Ovary (tissue), 9 donors: Measurements from ENCODE around the gene RCL1. TPM values are rescaled to one million over a fixed set of nuclear protein-coding genes. Genes with fewer than 3 reads are reported as not detected.

Experiments
- DNase-seq, 5 donors: peaks; one replicate each; pipeline ENCODE4 v3.0.0-alpha.2; 2019 to 2020
- H3K27ac ChIP-seq, 2 donors: fragments of 200-600 bp; one replicate each; pipeline versions ENCODE4 v1.5.1 to v1.8.0; 2019 to 2022
- H3K27me3 ChIP-seq: fragments of 200-600 bp; one replicate; pipeline ENCODE4 v1.8.0; 2022
- H3K36me3 ChIP-seq: fragments of 200-600 bp; sonication (generic); one replicate; pipeline ENCODE4 v1.5.1; 2019
- H3K4me1 ChIP-seq: one replicate; pipeline ENCODE4 v1.8.1; 2013; ENCODE audit warnings: mild to moderate bottlenecking, moderate library complexity; ENCODE audit not compliant: insufficient read depth
- H3K4me3 ChIP-seq: fragments of 200-600 bp; sonication (generic); one replicate; pipeline ENCODE4 v1.5.1; 2017
- H3K9me3 ChIP-seq, 2 donors: fragments of 200-600 bp in 1 of 2; sonication (generic) in 1 of 2; one replicate each; pipeline versions ENCODE4 v1.5.1 to v1.8.1; 2013 to 2019; ENCODE audit warnings: mild to moderate bottlenecking in 1 of 2, moderate library complexity in 1 of 2
- EP300 ChIP-seq: sonication (generic); formaldehyde crosslinking; IDR thresholded peaks from one replicate; pipeline ENCODE4 v1.6.1; 2017; ENCODE audit warnings: antibody characterized with exemption
- POLR2A ChIP-seq: fragments of 450-650 bp; IDR thresholded peaks from one replicate; pipeline ENCODE4 v1.6.1; 2017; ENCODE audit warnings: antibody characterized with exemption, mild to moderate bottlenecking, moderate library complexity
- WGBS, 3 donors: extraction: QIAGEN DNeasy Blood & Tissue Kit in 1 of 3; methylation state at CpG; one replicate each; pipeline versions ENCODE4 v1.1.5 to v1.1.7; 2013 to 2017; 5-methylcytosine and 5-hydroxymethylcytosine counted together
- intact Hi-C, 4 donors: fragments of 100-400 bp; cut with DNase I; formaldehyde crosslinking; loops; one replicate each; pipeline versions ENCODE4 v1.11.0 to v1.15.1; 2022 to 2023
- polyA plus RNA-seq, 2 donors: library from polyadenylated mRNA; stranded (reverse); fragments of 200-250 nt in 1 of 2; fragments of 350-450 nt in 1 of 2; fragmentation: Illumina TruSeq in 1 of 2; extraction: RNeasy Lipid Tissue Mini Kit (QIAGEN cat#74804) in 1 of 2; gene quantifications; one replicate each; pipeline ENCODE4 v1.2.3, GENCODE V29; 2013 to 2014
- total RNA-seq, 7 donors: library from RNA; depleted of rRNA in 2 of 7; stranded (reverse); fragments of >200 nt in 2 of 7; fragmentation: NEBNext Ultra II Directional in 3 of 7; extraction: Animal tissue kit (Norgen Biotek cat#: 25700) in 3 of 7; gene quantifications; one replicate each; pipeline versions ENCODE4 v1.1.0 to v1.2.4, GENCODE V29; 2016 to 2023
- TF ChIP-seq, protein P1 (sequence below), 3 donors: fragments of 450-650 bp in 2 of 3; fragments of 200-600 bp in 1 of 3; IDR thresholded peaks; one replicate each; pipeline versions ENCODE4 v1.5.1 to v1.8.0; 2016 to 2022; ENCODE audit warnings: antibody characterized with exemption in 3 of 3, mild to moderate bottlenecking in 1 of 3
- donor health status: DM: no; HTN: no; CAD: no; lungs with moderate emphysema.
- donor health status: DM: no; HTN: no; CAD: no.
- donor health status: Bipolar disorder and iron deficiency.
- donor health status: DM: yes; HTN: yes; CAD: no.
- donor health status: DM: no; HTN: no; CAD: no.
- donor health status: DM: yes; HTN: yes; CAD: no.

RCL1 gene
- total and polyA plus RNA-seq, 9 donors, result 19.9 to 68.6 (median 30.0) TPM

DNA sequence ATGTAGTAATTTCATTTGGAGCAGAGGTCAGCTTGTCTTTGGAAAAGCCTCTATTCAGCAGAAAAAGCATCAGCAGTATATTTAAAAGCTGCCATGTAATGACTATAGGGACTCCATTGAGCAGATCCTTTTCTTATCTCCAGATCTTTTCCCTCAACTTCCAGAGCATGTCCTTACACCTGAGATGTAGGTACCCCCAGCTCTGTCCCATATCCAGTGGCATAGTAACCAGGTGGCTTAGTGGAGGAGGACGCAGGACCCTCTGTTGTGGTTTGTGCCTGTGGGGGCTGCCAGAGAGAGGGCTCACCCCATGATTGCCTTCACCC, 61.5 kb downstream of the RCL1 start:
- Histone ChIP-seq H3K27me3 (no peaks in the 10 kb centered on the region), H3K9me3 (no peaks in the 10 kb centered on the region), H3K36me3 (no peaks in the 10 kb centered on the region), H3K4me3 (no peak overlapping the region), H3K27ac (no peak overlapping the region), H3K4me1 (peaks cover 10% of the 10 kb centered on the region)
- DNase-seq, result no peak
- intact Hi-C loops, result loop anchor here in 2 of 4 donors (10.0 kb wide), 2 partner anchors 59 to 131 kb away; partner anchors contain the start of genes JAK2 (in 1 of the 2) and RCL1 (in 1 of the 2)
- no peak for TF ChIP-seq POLR2A
- WGBS, 3 donors, result 93 to 100% (median 96%) methylated on average over 1 of the region's 1 CpG

DNA sequence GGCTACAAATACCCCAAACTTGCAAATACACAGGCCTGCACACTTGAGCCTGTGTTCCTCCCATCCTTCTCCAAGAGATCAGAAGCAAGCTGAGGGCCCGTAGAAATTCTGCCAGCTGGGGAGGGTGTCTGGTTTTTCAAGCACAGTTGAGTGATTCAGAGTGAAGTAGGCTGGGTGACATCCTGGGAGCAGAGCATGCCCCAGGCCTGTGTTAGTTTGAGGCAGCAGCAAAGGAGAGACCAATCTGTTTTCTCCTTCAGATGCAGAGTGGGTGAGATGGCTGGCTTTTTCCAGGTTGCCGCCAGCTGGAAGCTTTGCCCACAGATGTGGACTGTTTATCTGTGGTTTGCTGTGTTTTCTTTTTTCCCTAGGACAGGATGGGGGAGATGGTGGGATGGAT, 63.1 kb downstream of the RCL1 start:
- no peaks in the 10 kb centered on the region for H3K36me3 ChIP-seq
- peak in 4 of 5 donors; percentile 37 to 60 (median 44) for DNase-seq
- peak overlapping the region in 1 of 2 donors; percentile 27 for H3K27ac ChIP-seq

DNA sequence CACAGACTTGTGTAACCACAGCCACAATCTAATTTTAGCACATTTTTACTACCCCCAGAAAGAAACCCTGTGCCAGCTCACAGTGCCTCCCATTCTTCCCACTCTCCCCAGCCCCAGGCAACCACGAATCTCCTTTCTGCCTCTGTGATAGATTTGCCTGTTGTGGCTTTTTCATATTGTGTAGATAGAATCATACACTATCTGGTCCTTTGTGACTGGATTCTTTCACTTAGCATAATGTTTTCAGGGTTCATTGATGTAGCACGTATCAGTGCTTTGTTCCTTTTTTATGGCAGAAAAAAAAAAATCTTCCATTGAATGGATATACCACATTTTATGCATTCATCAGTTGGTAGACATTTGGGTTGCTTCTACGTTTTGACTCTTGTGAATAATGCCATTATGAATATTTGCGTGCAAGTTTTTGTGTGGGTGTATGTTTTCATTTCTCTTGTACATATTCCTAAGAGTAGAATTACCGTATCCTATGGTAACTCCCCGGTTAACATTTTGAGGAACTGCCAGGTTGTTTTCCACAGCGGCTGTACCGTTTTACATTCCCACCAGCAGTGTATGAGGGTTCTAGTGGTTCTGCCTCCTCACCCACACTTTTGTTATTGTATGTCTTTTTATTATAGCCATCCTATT, 64.5 kb downstream of the RCL1 start:
- TF ChIP-seq, protein P1, sequence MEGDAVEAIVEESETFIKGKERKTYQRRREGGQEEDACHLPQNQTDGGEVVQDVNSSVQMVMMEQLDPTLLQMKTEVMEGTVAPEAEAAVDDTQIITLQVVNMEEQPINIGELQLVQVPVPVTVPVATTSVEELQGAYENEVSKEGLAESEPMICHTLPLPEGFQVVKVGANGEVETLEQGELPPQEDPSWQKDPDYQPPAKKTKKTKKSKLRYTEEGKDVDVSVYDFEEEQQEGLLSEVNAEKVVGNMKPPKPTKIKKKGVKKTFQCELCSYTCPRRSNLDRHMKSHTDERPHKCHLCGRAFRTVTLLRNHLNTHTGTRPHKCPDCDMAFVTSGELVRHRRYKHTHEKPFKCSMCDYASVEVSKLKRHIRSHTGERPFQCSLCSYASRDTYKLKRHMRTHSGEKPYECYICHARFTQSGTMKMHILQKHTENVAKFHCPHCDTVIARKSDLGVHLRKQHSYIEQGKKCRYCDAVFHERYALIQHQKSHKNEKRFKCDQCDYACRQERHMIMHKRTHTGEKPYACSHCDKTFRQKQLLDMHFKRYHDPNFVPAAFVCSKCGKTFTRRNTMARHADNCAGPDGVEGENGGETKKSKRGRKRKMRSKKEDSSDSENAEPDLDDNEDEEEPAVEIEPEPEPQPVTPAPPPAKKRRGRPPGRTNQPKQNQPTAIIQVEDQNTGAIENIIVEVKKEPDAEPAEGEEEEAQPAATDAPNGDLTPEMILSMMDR (IDR thresholded peaks at IDR 0.05), result no peak
- TF ChIP-seq EP300, result no peak
- no peak for TF ChIP-seq POLR2A
- no peaks in the 10 kb centered on the region for H3K27me3 ChIP-seq
- no peak overlapping the region for H3K4me3 ChIP-seq
- peaks cover 3% of the 10 kb centered on the region for H3K4me1 ChIP-seq
- intact Hi-C loops, result loop anchor here in 2 of 4 donors (10.0 kb wide), 2 partner anchors 62 to 128 kb away; partner anchors contain the start of genes JAK2 (in 1 of the 2) and RCL1 (in 1 of the 2)
- H3K36me3 ChIP-seq, result no peaks in the 10 kb centered on the region
- no peaks in the 10 kb centered on the region for H3K9me3 ChIP-seq
- DNase-seq, result no peak
- 63 to 69% (median 66%) methylated on average over 8 of the region's 8 CpGs for whole genome bisulfite sequencing, 3 donors
- no peak overlapping the region for H3K27ac ChIP-seq

More for the DNA sequence above, 63.1 kb downstream of the RCL1 start:
- TF ChIP-seq EP300, result no peak
- TF ChIP-seq, protein P1 (IDR thresholded peaks at IDR 0.05), result no peak
- TF ChIP-seq POLR2A, result no peak
- intact Hi-C loops, result loop anchor here in 2 of 4 donors (10.0 kb wide), 2 partner anchors 61 to 129 kb away; partner anchors contain the start of genes JAK2 (in 1 of the 2) and RCL1 (in 1 of the 2)
- 12 to 23% (median 12%) methylated on average over 2 of the region's 2 CpGs for WGBS, 3 donors
- H3K27me3 ChIP-seq, result no peaks in the 10 kb centered on the region
- no peak overlapping the region for H3K4me3 ChIP-seq
- no peaks in the 10 kb centered on the region for H3K9me3 ChIP-seq
- H3K4me1 ChIP-seq, result peaks cover 6% of the 10 kb centered on the region

DNA sequence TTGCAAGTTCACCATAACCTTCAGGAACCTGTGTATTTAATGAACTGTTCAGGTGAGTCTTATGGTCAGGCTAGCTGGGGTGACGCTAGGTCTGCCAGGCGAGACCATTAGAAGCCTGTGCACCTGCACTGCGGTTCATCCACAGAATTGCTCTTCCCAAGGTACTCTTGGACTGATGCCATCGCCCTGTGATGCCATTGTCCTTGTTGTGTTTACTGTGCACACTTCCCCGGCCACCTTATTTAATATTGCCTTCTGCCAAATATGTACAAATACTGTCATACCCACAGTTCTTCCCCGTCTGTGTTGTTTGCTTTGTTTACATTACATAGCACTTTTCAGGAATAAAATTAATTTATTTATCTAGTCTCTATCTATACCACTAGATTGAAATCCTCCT, 66.3 kb downstream of the RCL1 start:
- Histone ChIP-seq H3K4me1 (peaks cover 11% of the 10 kb centered on the region), H3K4me3 (no peak overlapping the region), H3K9me3 (no peaks in the 10 kb centered on the region), H3K27ac (no peak overlapping the region), H3K27me3 (no peaks in the 10 kb centered on the region), H3K36me3 (no peaks in the 10 kb centered on the region)
- TF ChIP-seq POLR2A, result no peak
- TF ChIP-seq EP300, result no peak
- TF ChIP-seq, protein P1 (IDR thresholded peaks at IDR 0.05), result no peak
- intact Hi-C loops, result loop anchor here in 2 of 4 donors (10.0 kb wide), 2 partner anchors 64 to 126 kb away; partner anchors contain the start of genes JAK2 (in 1 of the 2) and RCL1 (in 1 of the 2)
- WGBS, 3 donors, result 93 to 94% (median 94%) methylated on average over 6 of the region's 6 CpGs
- DNase-seq, result no peak

DNA sequence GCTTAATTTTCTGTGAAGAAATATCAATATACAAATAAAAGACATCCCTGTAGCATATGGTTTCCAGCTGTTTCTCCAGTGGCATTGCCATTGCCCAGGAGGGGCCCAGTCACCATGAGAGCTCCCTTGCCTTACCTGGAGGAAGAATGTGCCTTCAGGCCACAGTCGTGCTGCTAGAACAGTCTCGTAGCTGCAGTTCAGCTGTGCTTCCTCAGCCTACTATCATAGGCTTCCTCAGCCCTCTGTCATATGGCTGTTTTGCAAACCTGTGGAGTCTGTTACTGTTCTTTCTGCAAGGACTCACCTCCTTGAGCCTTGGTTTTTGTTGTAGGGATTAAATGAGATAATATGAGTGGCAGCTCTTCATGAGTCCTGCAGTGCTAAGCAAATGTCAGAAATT, 67.6 kb downstream of the RCL1 start:
- H3K27ac ChIP-seq, result no peak overlapping the region
- no peak overlapping the region for H3K4me3 ChIP-seq
- H3K27me3 ChIP-seq, result no peaks in the 10 kb centered on the region
- WGBS, 3 donors, result 67 to 80% (median 71%) methylated on average over 2 of the region's 2 CpGs
- no peaks in the 10 kb centered on the region for H3K36me3 ChIP-seq
- no peaks in the 10 kb centered on the region for H3K9me3 ChIP-seq
- TF ChIP-seq POLR2A, result no peak
- TF ChIP-seq EP300, result no peak
- TF ChIP-seq, protein P1 (IDR thresholded peaks at IDR 0.05), result no peak
- intact Hi-C loops, result no loop called here
- peaks cover 11% of the 10 kb centered on the region for H3K4me1 ChIP-seq
- DNase-seq, result no peak
